Endothelial cell (in vitro differentiated cells): ENCODE data around the gene FBXL20. TPM values are rescaled to one million over a fixed set of nuclear protein-coding genes. Genes with fewer than 3 reads are reported as not detected.
"Not testable (repeated sequence)": the region's sequence is repeated elsewhere in the genome, so short reads cannot be mapped to it uniquely, and the experiment has no call there.

Source experiments
- DNase-seq: peaks from one replicate; pipeline ENCODE4 v3.0.0; 2021; ENCODE audit warnings: low spot score
- H3K27ac Mint-ChIP-seq: one replicate; pipeline ENCODE4 v1.8.0; 2021; ENCODE audit warnings: mixed read lengths, inconsistent platforms; ENCODE audit not compliant: unreplicated experiment
- H3K27me3 Mint-ChIP-seq: one replicate; pipeline ENCODE4 v1.8.0; 2021; ENCODE audit warnings: mild to moderate bottlenecking, moderate library complexity, mixed read lengths, inconsistent platforms; ENCODE audit not compliant: unreplicated experiment
- H3K36me3 Mint-ChIP-seq: one replicate; pipeline ENCODE4 v1.8.0; 2021; ENCODE audit warnings: mild to moderate bottlenecking, low read depth, mixed read lengths, inconsistent platforms; ENCODE audit not compliant: unreplicated experiment
- H3K4me1 Mint-ChIP-seq: one replicate; pipeline ENCODE4 v1.8.0; 2021; ENCODE audit warnings: mild to moderate bottlenecking, mixed read lengths, inconsistent platforms; ENCODE audit not compliant: unreplicated experiment
- H3K4me3 Mint-ChIP-seq: one replicate; pipeline ENCODE4 v1.8.0; 2021; ENCODE audit warnings: mild to moderate bottlenecking, mixed read lengths, inconsistent platforms; ENCODE audit not compliant: unreplicated experiment
- H3K9me3 Mint-ChIP-seq: one replicate; pipeline ENCODE4 v1.8.0; 2021; ENCODE audit warnings: mixed read lengths, inconsistent platforms; ENCODE audit not compliant: unreplicated experiment
- total RNA-seq: library from RNA; stranded (reverse); fragmentation: NEBNext Ultra II Directional; extraction: Animal tissue kit (Norgen Biotek cat#: 25700); gene quantifications from one replicate; pipeline ENCODE4 v1.2.1, GENCODE V29; 2021; ENCODE audit not compliant: unreplicated experiment
- TF ChIP-seq, protein P1 (sequence below): fragments of 200-600 bp; sonication (generic); IDR thresholded peaks from one replicate; pipeline ENCODE4 v1.5.0; 2021; ENCODE audit warnings: antibody characterized with exemption; ENCODE audit not compliant: unreplicated experiment

The FBXL20 gene
- total RNA-seq, 1 donor from 2014 or later: 26.6 TPM

GRCh38 chr17:39284685-39285084 is 116.7 kb downstream of the FBXL20 start:
- TF ChIP-seq, protein P1, sequence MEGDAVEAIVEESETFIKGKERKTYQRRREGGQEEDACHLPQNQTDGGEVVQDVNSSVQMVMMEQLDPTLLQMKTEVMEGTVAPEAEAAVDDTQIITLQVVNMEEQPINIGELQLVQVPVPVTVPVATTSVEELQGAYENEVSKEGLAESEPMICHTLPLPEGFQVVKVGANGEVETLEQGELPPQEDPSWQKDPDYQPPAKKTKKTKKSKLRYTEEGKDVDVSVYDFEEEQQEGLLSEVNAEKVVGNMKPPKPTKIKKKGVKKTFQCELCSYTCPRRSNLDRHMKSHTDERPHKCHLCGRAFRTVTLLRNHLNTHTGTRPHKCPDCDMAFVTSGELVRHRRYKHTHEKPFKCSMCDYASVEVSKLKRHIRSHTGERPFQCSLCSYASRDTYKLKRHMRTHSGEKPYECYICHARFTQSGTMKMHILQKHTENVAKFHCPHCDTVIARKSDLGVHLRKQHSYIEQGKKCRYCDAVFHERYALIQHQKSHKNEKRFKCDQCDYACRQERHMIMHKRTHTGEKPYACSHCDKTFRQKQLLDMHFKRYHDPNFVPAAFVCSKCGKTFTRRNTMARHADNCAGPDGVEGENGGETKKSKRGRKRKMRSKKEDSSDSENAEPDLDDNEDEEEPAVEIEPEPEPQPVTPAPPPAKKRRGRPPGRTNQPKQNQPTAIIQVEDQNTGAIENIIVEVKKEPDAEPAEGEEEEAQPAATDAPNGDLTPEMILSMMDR: no peak
- Mint-ChIP-seq H3K9me3 (no peaks in the 10 kb centered on the region), H3K27ac (no peak overlapping the region), H3K4me1 (no peaks in the 10 kb centered on the region), H3K36me3 (no peaks in the 10 kb centered on the region), H3K4me3 (no peak overlapping the region), H3K27me3 (no peaks in the 10 kb centered on the region)
- DNase-seq: no peak

DNA sequence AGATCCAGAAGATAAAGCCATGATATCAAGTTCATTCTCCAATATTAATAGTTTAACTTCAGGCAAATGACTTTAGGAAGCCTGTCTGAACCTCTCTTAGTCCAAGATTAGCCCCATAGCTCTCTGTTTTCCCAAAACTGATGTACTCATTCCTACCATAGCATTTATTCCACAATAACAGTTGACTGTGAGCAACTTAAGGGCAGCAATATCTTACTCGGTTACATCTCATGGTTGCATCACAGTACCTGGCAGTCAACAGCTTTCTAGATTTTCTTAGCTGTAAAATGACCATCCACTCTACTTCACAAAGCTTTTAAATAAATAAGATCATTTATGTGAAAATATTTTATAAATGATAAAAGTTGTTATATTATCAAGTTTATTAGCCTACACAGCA is 117.5 kb downstream of the FBXL20 start:
- Mint-ChIP-seq H3K27ac (no peak overlapping the region), H3K36me3 (no peaks in the 10 kb centered on the region), H3K9me3 (no peaks in the 10 kb centered on the region), H3K27me3 (no peaks in the 10 kb centered on the region), H3K4me1 (no peaks in the 10 kb centered on the region), H3K4me3 (no peak overlapping the region)
- TF ChIP-seq, protein P1: no peak
- no peak for DNase-seq

GRCh38 chr17:39283098-39283497 is 118.3 kb downstream of the FBXL20 start:
- TF ChIP-seq, protein P1: no peak

DNA sequence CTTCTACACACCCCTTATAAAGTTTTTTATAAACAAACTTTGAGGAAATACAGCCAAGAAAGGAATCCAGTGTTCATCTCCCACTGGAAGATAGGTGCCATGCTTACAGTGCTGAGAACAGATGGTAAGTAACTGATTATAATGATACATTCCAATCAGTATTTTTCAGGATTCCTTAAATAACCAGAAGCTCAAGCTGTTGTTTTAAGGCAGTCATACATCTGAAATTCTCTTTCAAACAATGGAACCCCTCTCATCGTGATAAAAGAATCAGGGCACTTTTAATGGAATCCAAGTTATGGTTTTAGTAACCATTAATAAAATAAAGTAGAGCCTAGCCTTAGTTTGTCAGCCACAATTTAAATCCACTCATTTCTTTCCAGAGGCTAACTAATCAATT is 119.6 kb downstream of the FBXL20 start:
- DNase-seq: no peak
- Mint-ChIP-seq H3K27ac (peak overlapping the region; percentile 24), H3K36me3 (no peaks in the 10 kb centered on the region), H3K4me1 (peaks cover 2% of the 10 kb centered on the region), H3K4me3 (no peak overlapping the region), H3K9me3 (no peaks in the 10 kb centered on the region), H3K27me3 (no peaks in the 10 kb centered on the region)
- TF ChIP-seq, protein P1: no peak

More at GRCh38 chr17:39283098-39283497, 118.3 kb downstream of the FBXL20 start:
- DNase-seq: no peak
- no peaks in the 10 kb centered on the region for H3K36me3 Mint-ChIP-seq
- no peak overlapping the region for H3K27ac Mint-ChIP-seq
- no peak overlapping the region for H3K4me3 Mint-ChIP-seq
- H3K4me1 Mint-ChIP-seq: no peaks in the 10 kb centered on the region
- H3K27me3 Mint-ChIP-seq: no peaks in the 10 kb centered on the region
- H3K9me3 Mint-ChIP-seq: no peaks in the 10 kb centered on the region

GRCh38 chr17:39278246-39278645 is 123.2 kb downstream of the FBXL20 start:
- not testable (repeated sequence) for DNase-seq, H3K36me3 Mint-ChIP-seq, H3K4me3 Mint-ChIP-seq, H3K27me3 Mint-ChIP-seq, H3K9me3 Mint-ChIP-seq, H3K4me1 Mint-ChIP-seq, H3K27ac Mint-ChIP-seq

GRCh38 chr17:39277110-39277509 is 124.3 kb downstream of the FBXL20 start:
- Mint-ChIP-seq H3K27ac (no peak overlapping the region), H3K9me3 (no peaks in the 10 kb centered on the region), H3K27me3 (no peaks in the 10 kb centered on the region), H3K36me3 (peaks cover 2% of the 10 kb centered on the region), H3K4me3 (no peak overlapping the region), H3K4me1 (peaks cover 2% of the 10 kb centered on the region)
- TF ChIP-seq, protein P1: no peak
- DNase-seq: no peak
